ENCODE measurements around the gene MACROD2. TPM values are rescaled to one million over a fixed set of nuclear protein-coding genes. Genes with fewer than 3 reads are reported as not detected.

MACROD2 gene
- total RNA-seq, 1 donor from 2014 or later: 3.8 TPM

GRCh38 chr20:15302075-15302474 lies 1306.8 kb downstream of the MACROD2 start:
- DNase-seq (ENCODE audit: low spot score): no peak

DNA sequence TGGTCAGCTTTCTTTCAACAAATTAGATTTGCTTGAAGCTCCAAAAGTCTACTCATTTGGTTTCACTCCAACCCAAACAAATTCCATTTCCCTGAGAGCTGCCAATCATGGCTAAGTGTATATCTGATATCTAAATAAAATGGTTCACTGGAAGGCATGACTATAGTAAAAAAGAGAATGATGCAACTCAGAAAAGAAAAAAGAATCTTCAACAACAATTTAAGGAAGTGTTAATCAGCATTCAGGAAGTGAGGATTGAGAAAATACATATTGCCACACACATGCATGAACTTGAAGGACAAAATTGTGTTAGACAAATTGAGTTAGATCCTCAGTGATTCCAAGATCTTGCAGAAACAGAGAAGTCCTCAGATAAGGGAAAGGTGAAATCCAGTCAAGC lies 1315.0 kb downstream of the MACROD2 start:
- no peak for DNase-seq (ENCODE audit: low spot score)

- no peak for DNase-seq (ENCODE audit: low spot score)
These were observed 1321.2 kb downstream of the MACROD2 start for GRCh38 chr20:15316556-15316955.

DNA sequence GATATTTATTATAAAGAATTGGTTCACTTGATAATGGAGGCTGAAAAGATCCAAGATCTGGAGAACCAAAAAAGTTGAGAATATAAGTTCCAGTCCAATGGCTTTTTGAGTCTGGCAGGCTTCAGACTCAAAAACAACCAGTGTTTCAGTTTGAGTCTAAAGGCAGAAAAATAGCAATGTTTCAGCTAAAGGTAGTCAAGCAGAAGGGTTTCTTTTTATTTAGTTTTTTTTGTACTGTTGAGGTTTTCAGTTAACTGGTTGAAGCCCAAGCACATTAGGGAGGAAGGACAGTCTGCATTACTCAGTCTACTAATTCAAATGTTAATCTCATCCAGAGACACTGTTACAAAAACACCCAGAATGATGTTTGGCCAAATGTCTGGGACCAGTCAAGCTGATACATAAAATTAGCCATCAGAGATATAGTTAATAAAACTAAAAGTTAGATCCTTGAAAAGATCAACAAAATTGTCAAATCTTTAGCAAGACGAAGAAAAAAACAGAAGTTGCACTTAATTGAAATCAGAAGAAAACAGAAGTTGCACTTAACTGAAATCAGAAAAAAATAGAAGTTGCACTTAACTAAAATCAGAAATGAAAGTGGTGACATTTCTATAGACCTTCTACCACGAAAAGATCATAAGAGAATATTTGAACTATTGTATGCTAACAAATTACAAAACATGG lies 1322.4 kb downstream of the MACROD2 start:
- no peak for DNase-seq (ENCODE audit: low spot score)

DNA sequence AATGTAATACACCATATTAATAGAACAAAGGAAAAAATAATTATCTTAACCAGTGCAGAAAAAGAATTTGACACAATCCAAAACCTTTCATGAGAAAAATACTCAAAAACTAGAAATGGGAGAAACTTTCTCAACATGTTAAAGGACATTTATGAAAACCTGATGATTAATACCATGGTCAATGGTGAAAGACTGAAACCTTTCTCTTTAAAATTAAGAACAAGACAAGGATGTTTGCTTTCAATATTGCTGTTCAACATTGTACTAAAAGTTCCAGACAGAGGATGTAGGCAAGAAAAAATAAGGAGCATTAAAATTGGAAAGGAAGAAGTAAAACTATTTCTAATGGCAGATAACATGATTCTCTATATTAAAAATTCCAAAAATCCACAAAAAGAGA lies 1323.4 kb downstream of the MACROD2 start:
- DNase-seq (ENCODE audit: low spot score): no peak

DNA sequence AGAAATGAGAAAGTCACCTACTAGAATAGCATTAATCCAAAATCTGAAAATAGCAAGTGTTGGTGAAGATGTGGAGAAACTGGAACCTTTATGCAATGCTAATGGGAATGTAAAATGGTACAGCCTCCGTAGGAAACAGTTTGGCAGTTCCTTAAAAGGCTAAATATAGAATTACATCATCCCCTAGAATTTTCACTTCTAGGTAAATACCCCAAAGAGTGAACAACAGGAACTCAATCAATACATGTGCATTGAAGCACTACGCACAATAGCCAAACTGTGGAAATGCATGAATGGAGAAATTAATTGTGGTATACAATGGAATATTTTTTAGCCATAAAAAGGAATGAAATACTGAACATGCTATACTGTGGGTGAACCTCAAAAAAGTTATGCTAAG lies 1324.1 kb downstream of the MACROD2 start:
- no peak for DNase-seq (ENCODE audit: low spot score)

DNA sequence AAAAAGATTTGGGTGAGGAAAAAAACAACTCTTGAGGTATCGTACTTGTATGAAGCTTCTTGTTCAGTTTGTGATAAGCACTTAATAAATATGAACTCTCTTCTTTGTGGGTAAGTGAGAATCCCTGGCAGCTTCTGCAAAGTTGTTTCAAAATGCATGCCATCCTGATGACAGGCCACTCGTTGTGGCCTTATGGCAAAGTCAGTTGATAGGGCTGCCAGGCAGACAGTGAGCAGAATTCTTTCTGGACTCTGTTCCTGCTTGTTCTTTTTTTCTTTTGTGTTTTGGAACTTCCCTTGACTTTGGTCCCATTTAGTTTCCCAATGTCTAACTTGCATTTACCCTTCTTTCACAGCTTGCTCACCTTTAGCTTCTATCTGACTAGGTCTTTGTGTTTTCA lies 1325.6 kb downstream of the MACROD2 start:
- DNase-seq (ENCODE audit: low spot score): no peak

GRCh38 chr20:15327123-15327522 lies 1331.8 kb downstream of the MACROD2 start:
- no peak for DNase-seq (ENCODE audit: low spot score)

DNA sequence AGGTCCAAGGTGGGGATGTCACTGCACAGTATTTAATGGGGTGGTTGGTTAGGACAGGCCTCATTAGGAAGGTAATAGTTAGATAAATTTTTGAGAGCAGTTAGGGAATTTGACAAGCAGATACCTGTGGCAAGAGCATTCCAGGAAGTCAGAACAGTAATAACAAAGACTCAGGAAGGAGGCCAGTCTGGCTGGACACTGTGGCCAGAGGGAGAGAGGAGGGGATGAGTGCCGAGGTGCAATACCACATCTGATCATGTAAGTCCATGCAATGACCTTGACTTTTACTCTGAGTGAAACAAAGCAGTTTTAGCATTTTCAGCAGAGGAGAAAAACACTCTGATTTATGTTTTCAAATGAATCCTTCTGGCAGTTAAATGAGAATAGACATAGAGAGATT lies 1332.8 kb downstream of the MACROD2 start:
- DNase-seq (ENCODE audit: low spot score): no peak

- no peak for DNase-seq (ENCODE audit: low spot score)
These were observed 1337.4 kb downstream of the MACROD2 start for GRCh38 chr20:15332711-15333160.

DNA sequence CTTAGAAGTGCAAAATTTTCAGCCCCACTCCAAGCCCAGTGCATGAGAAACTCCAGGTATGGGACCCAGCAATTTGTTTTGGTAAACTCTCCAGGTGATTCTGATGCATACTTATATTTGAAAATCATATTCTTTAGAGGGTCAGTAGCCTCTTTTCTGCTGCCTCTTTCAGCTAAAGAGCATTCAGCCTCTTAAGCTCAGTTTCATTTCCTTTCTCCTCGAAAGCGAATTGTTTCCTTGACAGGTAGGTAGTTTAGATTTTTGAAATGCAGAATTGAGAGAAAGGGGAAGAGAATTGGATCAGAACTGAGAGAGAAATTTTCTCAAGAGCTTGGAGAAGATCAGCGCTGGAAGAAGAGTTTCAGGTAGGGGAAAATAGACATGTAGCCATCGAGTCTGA lies 1337.9 kb downstream of the MACROD2 start:
- DNase-seq (ENCODE audit: low spot score): no peak

GRCh38 chr20:15336011-15336410 lies 1340.7 kb downstream of the MACROD2 start:
- DNase-seq (ENCODE audit: low spot score): no peak

DNA sequence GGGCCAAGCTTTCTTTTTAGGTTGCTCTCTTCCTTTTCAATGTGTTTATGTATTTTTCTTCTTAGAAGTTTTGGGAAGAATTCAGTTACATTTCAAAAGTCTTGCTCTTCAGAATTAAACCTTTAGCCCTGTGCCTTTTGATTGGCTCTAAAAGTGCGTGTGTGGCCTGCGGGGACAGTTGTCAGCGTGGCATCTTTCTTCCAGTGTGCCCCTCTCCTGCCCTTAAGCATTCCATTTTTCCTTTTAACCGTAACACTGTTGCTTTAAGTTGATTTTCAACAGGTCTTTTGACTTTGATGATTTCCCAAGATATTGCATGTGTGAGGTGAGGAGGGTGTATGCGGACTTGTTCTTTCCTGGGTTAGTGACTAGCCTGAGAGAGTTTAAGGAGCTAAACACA lies 1341.2 kb downstream of the MACROD2 start:
- no peak for DNase-seq (ENCODE audit: low spot score)

DNA sequence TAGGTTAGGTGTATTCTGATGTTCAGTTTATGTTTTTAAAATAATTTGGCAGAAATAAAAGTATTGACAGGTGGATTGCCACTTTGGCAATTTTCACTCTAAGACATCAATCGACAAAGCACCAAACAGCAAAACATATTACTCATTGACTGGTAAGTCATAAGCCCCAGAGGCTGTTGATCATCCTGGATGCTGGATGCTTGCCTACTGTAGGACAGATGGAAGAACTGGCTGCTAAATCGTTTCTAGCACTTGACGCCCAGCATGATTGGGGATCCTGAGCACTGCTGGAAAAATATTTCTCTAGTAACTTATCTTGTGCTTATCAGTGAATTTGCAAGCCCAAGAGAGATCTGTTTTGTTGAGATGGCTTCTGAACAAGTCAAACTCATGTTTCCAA lies 1343.9 kb downstream of the MACROD2 start:
- DNase-seq (ENCODE audit: low spot score): no peak

GRCh38 chr20:15342991-15343523 lies 1347.7 kb downstream of the MACROD2 start:
- DNase-seq (ENCODE audit: low spot score): no peak

- DNase-seq (ENCODE audit: low spot score): no peak
These were observed 1350.0 kb downstream of the MACROD2 start for GRCh38 chr20:15345287-15345686.

DNA sequence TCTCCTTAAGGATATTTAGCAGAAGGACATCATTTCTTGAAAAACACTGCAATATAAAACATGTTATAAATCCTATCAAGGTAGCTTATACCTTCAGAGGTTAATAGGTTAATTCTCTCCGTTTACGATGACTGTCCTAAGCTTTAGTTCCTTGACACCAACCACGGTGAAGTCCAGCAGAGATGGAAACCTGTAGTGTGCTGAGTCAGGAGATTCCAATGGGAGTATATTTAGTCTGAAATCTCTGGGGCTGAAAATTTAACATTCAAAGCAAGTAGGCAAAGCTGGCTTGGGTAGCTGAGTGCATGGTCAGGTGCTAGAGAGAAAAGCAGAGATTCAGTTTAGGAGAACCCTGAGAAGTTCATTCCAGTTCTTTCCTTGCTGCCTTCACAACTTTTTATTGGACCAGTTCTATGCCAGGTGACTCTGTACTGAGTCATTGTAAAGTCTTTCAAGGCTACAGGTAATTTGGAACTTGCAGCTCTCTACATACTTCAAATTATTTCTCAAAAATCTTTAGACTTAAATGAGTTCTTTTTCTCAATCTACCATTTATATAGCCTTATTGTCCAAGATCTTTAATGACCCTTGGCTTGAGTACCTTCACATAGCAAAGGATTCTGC lies 1351.5 kb downstream of the MACROD2 start:
- no peak for DNase-seq (ENCODE audit: low spot score)

- no peak for DNase-seq (ENCODE audit: low spot score)
These were observed 1363.7 kb downstream of the MACROD2 start for GRCh38 chr20:15359056-15359455.

GRCh38 chr20:15362849-15363248 lies 1367.5 kb downstream of the MACROD2 start:
- no peak for DNase-seq (ENCODE audit: low spot score)

GRCh38 chr20:15364781-15365180 lies 1369.5 kb downstream of the MACROD2 start:
- no peak for DNase-seq (ENCODE audit: low spot score)

GRCh38 chr20:15370370-15370769 lies 1375.1 kb downstream of the MACROD2 start:
- DNase-seq (ENCODE audit: low spot score): no peak

GRCh38 chr20:15374682-15375081 lies 1379.4 kb downstream of the MACROD2 start:
- no peak for DNase-seq (ENCODE audit: low spot score)

DNA sequence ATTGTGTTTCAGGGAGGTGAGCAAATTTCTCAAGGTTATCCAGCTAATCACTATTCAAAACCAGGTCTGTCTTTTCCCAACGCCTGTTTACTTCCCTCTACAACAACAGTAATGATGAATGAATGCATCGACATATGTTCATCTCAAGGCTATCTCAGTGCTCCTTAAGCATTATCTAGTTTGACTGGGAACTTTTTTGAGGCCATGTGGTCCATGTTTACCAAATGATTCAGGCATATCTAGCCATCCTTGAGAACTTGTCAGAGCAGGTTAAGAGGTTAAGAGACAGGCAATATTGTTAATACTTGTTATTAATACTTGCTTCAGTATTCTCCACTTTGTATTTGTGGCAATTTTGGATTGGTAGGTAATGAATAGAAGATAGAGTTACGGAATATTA lies 1380.5 kb downstream of the MACROD2 start:
- no peak for DNase-seq (ENCODE audit: low spot score)

All from mesenteric fat pad (tissue), 1 donor.